IMR-90 (cell line): ENCODE data around the gene DCC. TPM values are rescaled to one million over a fixed set of nuclear protein-coding genes. Genes with fewer than 3 reads are reported as not detected.

ENCODE experiments used
- ATAC-seq: fragments of 200-7000 bp; cut with Tn5 transposase; 2 replicates; pipeline ENCODE4 v1.9.1; 2020; ENCODE audit warnings: low read depth, mild to moderate bottlenecking, moderate library complexity
- BruUV-seq: library from RNA; stranded (reverse); fragments of 400-500 nt; replicated peaks from 2 replicates; lab custom pipeline; 2021; lab: Mats Ljungman, UMichigan
- CTCF ChIA-PET: fragments of 300-600 bp; formaldehyde crosslinking; extraction: SDS; loops from one replicate; lab custom pipeline; 2021; ENCODE audit warnings: antibody characterized with exemption; lab: Yijun Ruan, JAX
- POLR2A ChIA-PET: fragments of 300-600 bp; sonication (Branson Sonifier 250); formaldehyde crosslinking; loops from one replicate; lab custom pipeline; 2022; ENCODE audit warnings: antibody characterized with exemption; ENCODE audit not compliant: unreplicated experiment; lab: Charles Lee
- DNase-seq: peaks from one replicate; pipeline ENCODE4 v3.0.0; 2013
- H2AFZ ChIP-seq: replicated peaks from 2 replicates; pipeline ENCODE3; 2013; ENCODE audit warnings: low read length, mild to moderate bottlenecking; ENCODE audit not compliant: poor library complexity
- H2AK5ac ChIP-seq: 2 replicates; pipeline ENCODE4 v1.6.1; 2013; ENCODE audit warnings: low read depth, low read length, inconsistent platforms
- H2AK9ac ChIP-seq: replicated peaks from 2 replicates; pipeline ENCODE3; 2013; ENCODE audit warnings: mild to moderate bottlenecking, low read depth, low read length, moderate library complexity; ENCODE audit not compliant: poor library complexity
- H2BK120ac ChIP-seq: 2 replicates; pipeline ENCODE4 v1.6.1; 2013; ENCODE audit warnings: low read depth, low read length, inconsistent platforms
- H2BK15ac ChIP-seq: 3 replicates; pipeline ENCODE4 v1.6.1; 2013; ENCODE audit warnings: low read depth, low read length, inconsistent platforms
- H2BK20ac ChIP-seq: 2 replicates; pipeline ENCODE4 v1.6.1; 2013; ENCODE audit warnings: low read depth, mild to moderate bottlenecking, inconsistent platforms, low read length, moderate library complexity
- H2BK5ac ChIP-seq: 2 replicates; pipeline ENCODE4 v1.6.1; 2013; ENCODE audit warnings: mild to moderate bottlenecking, low read depth, low read length, inconsistent platforms; ENCODE audit not compliant: poor library complexity, severe bottlenecking
- H3K14ac ChIP-seq: replicated peaks from 2 replicates; pipeline ENCODE4 v1.6.1; 2013; ENCODE audit warnings: low read depth, low read length, inconsistent platforms
- H3K18ac ChIP-seq: 2 replicates; pipeline ENCODE4 v1.6.1; 2013; ENCODE audit warnings: low read depth, low read length, control low read depth
- H3K23ac ChIP-seq: 2 replicates; pipeline ENCODE4 v1.6.1; 2013; ENCODE audit warnings: low read depth, low read length, inconsistent platforms
- H3K27ac ChIP-seq: 2 replicates; pipeline ENCODE4 v1.5.1; 2013; ENCODE audit warnings: mild to moderate bottlenecking, control low read depth, low read length; ENCODE audit not compliant: insufficient read depth
- H3K27me3 ChIP-seq: 2 replicates; pipeline ENCODE4 v1.6.1; 2013; ENCODE audit warnings: low read length; ENCODE audit not compliant: control insufficient read depth, insufficient read depth
- H3K36me3 ChIP-seq: 2 replicates; pipeline ENCODE4 v1.6.1; 2013; ENCODE audit warnings: low read length, mixed read lengths; ENCODE audit not compliant: control insufficient read depth, insufficient read depth
- H3K4ac ChIP-seq: 2 replicates; pipeline ENCODE4 v1.6.1; 2013; ENCODE audit warnings: low read depth, low read length, inconsistent platforms
- H3K4me1 ChIP-seq: 2 replicates; pipeline ENCODE4 v1.6.1; 2013; ENCODE audit warnings: low read length, mixed read lengths; ENCODE audit not compliant: control insufficient read depth, insufficient read depth
- H3K4me2 ChIP-seq: 2 replicates; pipeline ENCODE4 v1.6.1; 2013; ENCODE audit warnings: low read depth, mild to moderate bottlenecking, control low read depth, low read length, moderate library complexity
- H3K4me3 ChIP-seq: 2 replicates; pipeline ENCODE4 v1.5.1; 2013; ENCODE audit warnings: low read depth, mild to moderate bottlenecking, control low read depth, low read length, moderate library complexity; ENCODE audit not compliant: insufficient read depth
- H3K56ac ChIP-seq: 2 replicates; pipeline ENCODE4 v1.6.1; 2013; ENCODE audit warnings: low read length, inconsistent platforms; ENCODE audit not compliant: insufficient read depth; ENCODE audit errors: extremely low read depth
- H3K79me1 ChIP-seq, 2 experiments: 2 replicates each; pipeline ENCODE4 v1.6.1; 2013; ENCODE audit warnings: low read length in 2 of 2, inconsistent platforms in 1 of 2, low read depth in 1 of 2
- H3K9ac ChIP-seq: 2 replicates; pipeline ENCODE4 v1.6.1; 2013; ENCODE audit warnings: low read depth, low read length, control low read depth
- H3K9me1 ChIP-seq: 2 replicates; pipeline ENCODE4 v1.6.1; 2013; ENCODE audit warnings: low read length, inconsistent platforms; ENCODE audit not compliant: insufficient read depth
- H3K9me3 ChIP-seq: 2 replicates; pipeline ENCODE4 v1.6.1; 2013; ENCODE audit warnings: low read length; ENCODE audit not compliant: control insufficient read depth, insufficient read depth
- H4K20me1 ChIP-seq: 2 replicates; pipeline ENCODE4 v1.6.1; 2013; ENCODE audit warnings: low read length, inconsistent platforms; ENCODE audit not compliant: insufficient read depth
- H4K5ac ChIP-seq: 2 replicates; pipeline ENCODE4 v1.6.1; 2013; ENCODE audit warnings: mild to moderate bottlenecking, low read depth, low read length, control low read depth
- H4K8ac ChIP-seq, 2 experiments: 2 replicates each; pipeline ENCODE4 v1.6.1; 2013; ENCODE audit warnings: low read depth in 2 of 2, low read length in 2 of 2, control low read depth in 1 of 2, inconsistent platforms in 1 of 2
- H4K91ac ChIP-seq: 2 replicates; pipeline ENCODE4 v1.6.1; 2013; ENCODE audit warnings: low read depth, low read length, inconsistent platforms; ENCODE audit not compliant: insufficient read depth
- BHLHE40 ChIP-seq: fragments of 150-350 bp; IDR thresholded peaks from 2 replicates; pipeline ENCODE4 v1.6.1; 2016; ENCODE audit warnings: mild to moderate bottlenecking, low read depth, low read length
- CEBPB ChIP-seq: IDR thresholded peaks from 2 replicates; pipeline ENCODE4 v1.6.1; 2012; ENCODE audit warnings: low read depth, low read length, improper control_type of control experiment
- CHD1 ChIP-seq: IDR thresholded peaks from 2 replicates; pipeline ENCODE4 v1.6.1; 2012; ENCODE audit warnings: low read depth, low read length, improper control_type of control experiment
- CTCF ChIP-seq: conservative IDR thresholded peaks from 2 replicates; pipeline ENCODE4 v1.5.1; 2012; ENCODE audit warnings: mild to moderate bottlenecking, low read depth, low read length, improper control_type of control experiment
- FOS ChIP-seq: fragments of 150-350 bp; IDR thresholded peaks from 2 replicates; pipeline ENCODE4 v1.6.1; 2016; ENCODE audit warnings: low read depth, low read length
- MAFK ChIP-seq: IDR thresholded peaks from 2 replicates; pipeline ENCODE4 v1.6.1; 2012; ENCODE audit warnings: low read depth, low read length, improper control_type of control experiment
- MAZ ChIP-seq: IDR thresholded peaks from 2 replicates; pipeline ENCODE4 v1.6.1; 2012; ENCODE audit warnings: low read depth, mild to moderate bottlenecking, low read length, improper control_type of control experiment, moderate library complexity, borderline replicate concordance
- MXI1 ChIP-seq: IDR thresholded peaks from 2 replicates; pipeline ENCODE4 v1.6.1; 2012; ENCODE audit warnings: low read depth, mild to moderate bottlenecking, low read length, moderate library complexity, borderline replicate concordance
- NFE2L2 ChIP-seq: fragments of 150-350 bp; IDR thresholded peaks from 2 replicates; pipeline ENCODE4 v1.6.1; 2016; ENCODE audit warnings: low read depth, mild to moderate bottlenecking, low read length
- POLR2A ChIP-seq: IDR thresholded peaks from 2 replicates; pipeline ENCODE4 v1.6.1; 2012; ENCODE audit warnings: mild to moderate bottlenecking, low read depth, low read length
- RAD21 ChIP-seq: IDR thresholded peaks from 2 replicates; pipeline ENCODE4 v1.6.1; 2012; ENCODE audit warnings: low read length, improper control_type of control experiment
- RCOR1 ChIP-seq: IDR thresholded peaks from 2 replicates; pipeline ENCODE4 v1.6.1; 2012; ENCODE audit warnings: mild to moderate bottlenecking, low read length, improper control_type of control experiment; ENCODE audit not compliant: insufficient replicate concordance
- RFX5 ChIP-seq: IDR thresholded peaks from 2 replicates; pipeline ENCODE4 v1.8.0; 2012; ENCODE audit warnings: low read depth, mild to moderate bottlenecking, low read length, moderate library complexity
- SMC3 ChIP-seq: fragments of 150-350 bp; IDR thresholded peaks from 2 replicates; pipeline ENCODE4 v1.6.1; 2016; ENCODE audit warnings: low read depth, mild to moderate bottlenecking, antibody characterized with exemption, low read length, moderate library complexity
- USF2 ChIP-seq: fragments of 150-350 bp; IDR thresholded peaks from 2 replicates; pipeline ENCODE4 v1.6.1; 2017; ENCODE audit warnings: mild to moderate bottlenecking, antibody characterized with exemption, low read length, low read depth
- WGBS, 2 experiments: methylation state at CpG; one replicate each; pipeline versions ENCODE4 v1.1.5 to v1.1.7; 2013; ENCODE audit warnings: missing lambda C conversion rate in 2 of 2; ENCODE audit not compliant: insufficient read length in 1 of 2; ENCODE audit errors: extremely low coverage in 2 of 2; 5-methylcytosine and 5-hydroxymethylcytosine counted together
- dilution Hi-C: fragments of 300-500 bp; cut with HindIII; formaldehyde crosslinking; loops from one replicate; pipeline ENCODE4 v1.14.3; 2018; ENCODE audit warnings: low sequenced_read_pairs; ENCODE audit not compliant: unreplicated experiment
- in situ Hi-C: fragments of 300-500 bp; cut with MboI; formaldehyde crosslinking; loops from 3 replicates; pipeline ENCODE4 v1.14.3; 2019; ENCODE audit warnings: low sequenced_read_pairs, inconsistent platforms, mixed read lengths
- intact Hi-C: fragments of 100-400 bp; cut with micrococcal nuclease; formaldehyde crosslinking; loops from 2 replicates; pipeline ENCODE4 v1.10.0; 2022
- polyA plus RNA-seq, 3 experiments: library from polyadenylated mRNA; depleted of rRNA; stranded (reverse); fragments of >200 nt; gene quantifications; 2 replicates each; pipeline ENCODE4 v1.2.3, GENCODE V29; 2012; ENCODE audit warnings: low replicate concordance in 1 of 3
- total RNA-seq: library from RNA; depleted of rRNA; stranded (reverse); fragments of >200 nt; gene quantifications from 2 replicates; pipeline ENCODE4 v1.2.3, GENCODE V29; 2012
- TF ChIP-seq, protein P1 (sequence below): fragments of 150-350 bp; IDR thresholded peaks from 2 replicates; pipeline ENCODE4 v1.6.1; 2016; ENCODE audit warnings: low read depth, mild to moderate bottlenecking, low read length, moderate library complexity, borderline replicate concordance

Gene DCC
- total and polyA plus RNA-seq, 2 of the 4 experiments (the other 2 are of a cell fraction), result 0.31 to 0.54 TPM

- no peak for TF ChIP-seq SMC3
- TF ChIP-seq MXI1, result no peak
- no peak for TF ChIP-seq MAZ
- TF ChIP-seq RCOR1, result no peak
- TF ChIP-seq FOS, result no peak
- TF ChIP-seq BHLHE40, result no peak
- TF ChIP-seq USF2, result no peak
- no peak for TF ChIP-seq RAD21
- no peak for TF ChIP-seq MAFK
- no peak for TF ChIP-seq POLR2A
- no peak for TF ChIP-seq CHD1
- TF ChIP-seq RFX5, result no peak
- TF ChIP-seq CTCF, result no peak
- TF ChIP-seq NFE2L2, result no peak
- TF ChIP-seq, protein P1, sequence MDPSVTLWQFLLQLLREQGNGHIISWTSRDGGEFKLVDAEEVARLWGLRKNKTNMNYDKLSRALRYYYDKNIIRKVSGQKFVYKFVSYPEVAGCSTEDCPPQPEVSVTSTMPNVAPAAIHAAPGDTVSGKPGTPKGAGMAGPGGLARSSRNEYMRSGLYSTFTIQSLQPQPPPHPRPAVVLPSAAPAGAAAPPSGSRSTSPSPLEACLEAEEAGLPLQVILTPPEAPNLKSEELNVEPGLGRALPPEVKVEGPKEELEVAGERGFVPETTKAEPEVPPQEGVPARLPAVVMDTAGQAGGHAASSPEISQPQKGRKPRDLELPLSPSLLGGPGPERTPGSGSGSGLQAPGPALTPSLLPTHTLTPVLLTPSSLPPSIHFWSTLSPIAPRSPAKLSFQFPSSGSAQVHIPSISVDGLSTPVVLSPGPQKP, result no peak
- no peak for TF ChIP-seq CEBPB
- no peak overlapping the region for H2BK5ac ChIP-seq
- no peak overlapping the region for H4K8ac ChIP-seq
- no peak overlapping the region for H2AK5ac ChIP-seq
- no peak overlapping the region for H3K14ac ChIP-seq
- no peak overlapping the region for H2BK15ac ChIP-seq
- H3K18ac ChIP-seq, result no peak overlapping the region
- no peak overlapping the region for H4K5ac ChIP-seq
- H2BK120ac ChIP-seq, result no peak overlapping the region
- no peaks in the 10 kb centered on the region for H3K9me1 ChIP-seq
- peaks cover 2% of the 10 kb centered on the region; the same call in 1 of the 2 replicates for H3K9me3 ChIP-seq
- H3K27ac ChIP-seq, result no peak overlapping the region
- H3K56ac ChIP-seq, result no peak overlapping the region
- ATAC-seq, result no peak
- no peaks in the 10 kb centered on the region for H3K27me3 ChIP-seq
- no peaks in the 10 kb centered on the region for H4K20me1 ChIP-seq
- no peak overlapping the region for H3K4me2 ChIP-seq
- no peak overlapping the region for H3K4me3 ChIP-seq
- intact Hi-C loops (no loop called here), dilution Hi-C loops (no loop called here), in situ Hi-C loops (no loop called here)
- no peak overlapping the region for H4K91ac ChIP-seq
- no CpG with 5 or more reads among the region's 5 CpGs for WGBS, 2 experiments
- H3K23ac ChIP-seq, result no peak overlapping the region
- H3K36me3 ChIP-seq, result no peaks in the 10 kb centered on the region
- H2AFZ ChIP-seq, result no peak overlapping the region
- ChIA-PET CTCF (no interaction called here), POLR2A (no interaction called here)
- BruUV-seq, result no TSS peak
- no peaks in the 10 kb centered on the region for H3K4me1 ChIP-seq
- no peak overlapping the region for H3K9ac ChIP-seq
- no peaks in the 10 kb centered on the region for H3K79me1 ChIP-seq
- H2BK20ac ChIP-seq, result no peak overlapping the region
- H3K4ac ChIP-seq, result no peak overlapping the region
- DNase-seq, result no peak
- H2AK9ac ChIP-seq, result no peak overlapping the region
These were observed 441.1 kb downstream of the DCC start for GRCh38 chr18:52781113-52781512.
